Activated T-cell treated with anti-CD3 and anti-CD28 coated beads for 4 hours (primary cell): ENCODE results near the gene AUTS2.

Experiments used
- DNase-seq: peaks from one replicate; pipeline ENCODE4 v3.0.0-alpha.2; 2020

AUTS2 gene

DNA sequence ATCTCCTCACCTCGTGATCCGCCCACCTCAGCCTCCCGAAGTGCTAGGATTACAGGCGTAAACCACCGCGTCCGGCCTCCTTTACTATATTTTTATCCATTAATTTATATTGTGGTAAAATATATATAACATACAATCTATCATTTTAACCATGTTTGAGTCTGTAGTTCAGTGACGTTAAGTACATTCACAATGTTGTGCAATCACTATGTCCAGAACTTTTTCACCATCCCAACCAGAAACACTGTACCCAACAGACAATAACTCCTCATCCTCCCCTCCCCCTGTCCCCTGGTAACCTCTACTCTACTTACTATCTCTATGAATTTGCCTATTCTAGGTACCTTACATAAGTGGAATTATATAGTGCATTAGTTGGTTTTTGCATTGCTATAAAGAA lies 1236.1 kb downstream of the AUTS2 start:
- DNase-seq, result no peak

DNA sequence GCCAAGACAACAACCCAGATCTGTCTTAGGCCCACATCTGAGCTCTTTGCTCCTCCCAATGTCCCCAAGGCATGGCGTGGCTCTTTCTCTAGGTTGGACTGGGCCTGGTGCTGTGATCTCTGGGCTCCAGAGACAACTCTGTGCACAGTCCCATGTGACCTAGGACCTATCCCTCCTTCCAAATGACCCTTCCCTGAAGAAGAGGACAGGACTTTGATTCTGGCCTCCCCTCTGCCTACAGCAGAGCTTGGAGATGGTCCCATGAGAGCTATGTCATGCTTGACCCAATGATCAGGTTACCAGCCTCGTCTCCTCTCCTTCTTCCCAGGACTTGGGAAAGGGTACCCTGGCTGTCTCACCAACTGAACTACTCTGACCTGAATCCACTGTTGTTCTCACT lies 1237.4 kb downstream of the AUTS2 start:
- DNase-seq, result no peak

DNA sequence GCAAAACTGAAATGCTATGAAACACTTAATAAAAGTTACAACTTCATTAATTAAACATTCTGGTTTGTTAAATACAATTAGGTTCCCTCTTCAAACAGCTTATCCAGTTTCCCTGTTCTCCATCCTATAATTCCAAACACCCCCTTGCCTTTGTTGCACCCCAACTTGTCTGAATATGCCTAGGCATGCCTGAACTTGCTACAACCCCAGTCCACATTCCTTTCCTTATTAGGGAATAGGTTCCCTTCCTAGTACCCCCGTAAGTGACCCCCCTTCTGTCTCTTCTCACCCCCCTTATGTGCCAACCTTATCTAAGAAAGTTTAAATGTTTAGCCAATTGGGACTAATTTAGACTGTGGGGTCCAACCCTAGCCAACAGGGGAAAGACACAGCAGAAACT lies 1238.0 kb downstream of the AUTS2 start:
- no peak for DNase-seq

DNA sequence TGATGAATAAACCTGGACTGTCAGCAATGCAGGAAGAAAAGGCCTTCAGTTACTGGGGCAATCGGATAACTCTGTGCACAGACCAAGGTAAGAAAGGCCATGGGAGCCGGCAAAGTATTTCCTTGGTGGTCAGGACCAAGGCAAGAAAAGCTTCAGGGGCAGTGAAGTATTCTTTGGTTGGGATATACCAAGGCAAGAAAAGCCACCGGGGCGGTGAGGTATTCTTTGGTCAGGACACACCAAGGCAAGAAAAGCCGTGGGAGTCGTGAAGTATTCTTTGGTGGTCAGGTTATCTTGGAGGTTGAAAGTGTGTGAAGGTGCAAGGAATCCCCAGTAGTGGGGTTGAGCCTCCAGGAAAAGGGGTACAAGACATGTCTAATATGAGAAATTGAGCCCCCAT lies 1238.7 kb downstream of the AUTS2 start:
- no peak for DNase-seq

DNA sequence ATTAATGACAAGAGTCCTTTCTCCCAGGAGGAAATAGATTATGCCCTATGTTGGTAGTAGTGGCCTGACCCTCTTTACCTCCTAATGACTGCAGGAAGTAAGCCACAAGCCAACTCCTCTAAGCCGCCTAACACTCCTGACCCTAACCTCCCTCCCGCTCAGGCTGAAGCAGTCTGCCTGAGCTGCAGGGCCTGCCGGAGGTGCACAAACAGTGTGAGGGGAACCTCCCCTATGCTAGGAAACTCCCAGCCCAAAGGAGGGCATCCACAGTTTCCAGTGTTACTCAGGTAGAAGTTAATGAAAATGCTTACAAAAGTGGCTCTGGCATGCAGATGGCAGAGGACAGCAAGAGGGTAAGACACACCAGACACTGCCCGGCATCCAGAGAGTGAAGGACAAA lies 1239.3 kb downstream of the AUTS2 start:
- DNase-seq, result no peak

DNA sequence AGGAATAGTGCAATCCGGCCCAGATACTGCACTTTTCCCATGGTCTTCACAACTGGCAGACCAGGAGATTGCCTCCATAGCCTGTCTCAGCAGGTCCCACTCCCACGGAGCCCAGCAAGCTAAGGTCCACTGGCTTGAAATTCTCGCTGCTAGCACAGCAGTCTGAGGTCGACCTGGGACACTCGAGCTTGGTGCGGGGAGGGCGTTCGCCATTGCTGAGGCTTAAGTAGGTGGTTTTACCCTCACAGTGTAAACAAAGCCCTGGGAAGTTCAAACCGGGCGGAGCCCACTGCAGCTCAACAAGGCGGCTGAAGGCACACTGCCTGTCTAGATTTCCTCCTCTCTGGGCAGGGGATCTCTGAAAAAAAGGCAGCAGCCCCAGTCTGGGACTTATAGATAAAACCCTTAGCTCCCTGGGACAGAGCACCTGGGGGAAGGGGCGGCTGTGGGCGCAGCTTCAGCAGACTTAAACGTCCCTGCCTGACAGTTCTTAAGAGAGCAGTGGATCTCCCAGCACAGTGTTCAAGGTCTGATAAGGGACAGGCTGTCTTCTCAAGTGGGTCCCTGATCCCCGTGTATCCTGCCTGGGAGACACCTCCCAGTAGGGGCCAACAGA lies 1240.1 kb downstream of the AUTS2 start:
- DNase-seq, result no peak
